ENCODE data around the gene NAPB.

The NAPB gene

GRCh38 chr20:23404196-23404595 lies 17.1 kb downstream of the NAPB start:
- no peak for DNase-seq

- no peak for DNase-seq
Measured at GRCh38 chr20:23403751-23404150, 17.5 kb downstream of the NAPB start.

DNA sequence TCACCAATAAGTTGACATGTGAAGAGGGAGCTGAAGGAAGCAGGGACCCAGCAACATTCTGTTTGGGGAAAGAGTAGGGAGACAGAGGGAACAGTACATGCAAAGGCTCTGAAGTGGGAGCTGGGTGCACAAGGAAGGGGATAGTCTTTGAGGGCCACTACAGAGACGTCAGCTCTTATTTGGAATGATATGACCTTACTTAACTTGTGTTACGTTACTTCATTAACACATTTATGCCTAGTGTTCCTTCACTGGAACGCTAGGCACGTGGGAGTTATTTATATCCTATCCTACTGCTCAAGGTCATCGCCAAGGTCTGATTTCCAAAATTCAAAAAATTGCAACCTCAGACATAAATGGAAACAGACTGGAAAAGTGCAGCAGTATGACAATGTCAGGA lies 20.2 kb downstream of the NAPB start:
- DNase-seq = no peak

DNA sequence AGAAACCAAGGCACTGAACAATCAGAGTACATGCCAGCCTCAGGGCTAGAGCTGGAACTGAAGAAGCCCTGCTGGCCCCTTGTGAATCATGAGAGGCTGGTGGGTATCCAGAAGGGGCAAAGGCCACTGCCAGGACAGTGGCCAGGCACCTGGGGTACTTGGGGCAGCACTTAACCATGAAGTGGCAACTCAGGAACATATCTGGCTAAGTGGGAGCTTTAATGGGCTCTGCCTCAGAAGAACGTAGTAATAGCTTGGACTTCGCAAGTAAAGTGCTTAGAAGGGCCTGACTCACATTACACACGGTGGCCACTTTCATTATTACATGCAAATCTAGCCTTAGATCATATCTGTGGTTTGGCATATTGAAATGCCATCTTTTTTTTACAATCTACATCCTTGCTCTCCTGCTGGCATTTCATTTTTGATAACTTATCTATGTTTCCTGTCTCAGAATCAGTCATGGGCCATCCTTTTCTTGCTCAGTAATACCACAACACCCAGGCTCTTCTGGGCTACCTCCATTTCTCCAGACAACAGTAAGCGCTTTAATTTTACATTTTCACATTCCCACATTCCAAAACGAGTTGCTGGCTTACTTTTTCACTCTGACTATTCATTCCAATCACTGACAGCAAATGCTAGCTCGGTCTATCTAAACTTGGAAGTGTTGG lies 21.6 kb downstream of the NAPB start:
- DNase-seq = peak in 1 of 5 experiments; percentile 89

DNA sequence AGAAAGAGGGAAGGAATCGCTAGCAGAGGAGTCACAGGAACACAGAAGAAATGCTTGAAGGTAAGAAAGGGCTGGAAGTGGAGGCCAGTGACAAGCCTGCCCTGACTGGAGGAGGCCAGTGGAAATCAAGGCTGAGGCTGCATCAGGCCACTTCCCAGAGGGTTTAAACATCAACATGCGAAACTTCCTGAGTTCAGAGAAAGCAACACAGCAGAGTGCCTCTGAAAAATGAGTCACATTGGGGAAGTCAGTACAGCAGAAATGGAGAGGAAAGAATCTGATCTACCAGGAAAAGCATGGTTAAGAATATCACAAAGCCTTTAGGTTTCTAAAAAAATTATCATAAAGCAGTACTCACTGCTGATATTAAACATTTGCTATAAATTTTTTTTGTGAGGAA lies 23.3 kb downstream of the NAPB start:
- no peak for DNase-seq

DNA sequence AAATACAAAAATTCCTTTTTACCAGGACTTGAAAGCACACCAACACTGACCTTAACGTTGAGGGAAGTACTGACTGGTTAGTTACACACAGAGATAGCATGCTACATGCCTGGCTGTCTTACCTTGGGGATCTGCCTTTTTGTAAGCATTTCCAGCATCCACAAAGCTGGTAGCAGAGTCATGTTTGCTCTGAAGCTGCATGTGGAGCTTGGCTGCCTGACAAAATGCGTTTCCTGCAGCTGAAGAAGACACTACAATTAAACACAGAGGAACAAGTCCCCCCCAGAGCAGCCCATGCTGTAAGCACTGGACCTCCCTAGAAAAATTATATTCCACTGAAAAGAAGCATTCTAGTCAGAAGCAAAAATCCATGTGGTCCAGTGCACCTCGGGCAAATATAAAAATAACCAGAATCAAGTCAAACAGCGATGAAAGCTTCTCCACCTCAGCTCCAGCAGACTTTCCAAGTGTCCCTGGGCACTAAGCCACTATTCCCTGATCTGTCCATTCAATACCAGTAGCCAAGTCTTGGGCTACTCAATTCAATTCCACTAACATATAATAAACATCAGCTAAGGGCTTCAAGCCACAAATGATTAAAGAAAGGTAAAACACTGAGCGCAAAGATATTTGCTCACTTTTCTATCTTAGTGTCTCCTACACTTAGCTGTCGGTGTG lies 24.2 kb downstream of the NAPB start:
- no peak for DNase-seq

GRCh38 chr20:23393996-23394775 lies 27.1 kb downstream of the NAPB start:
- no peak for DNase-seq

DNA sequence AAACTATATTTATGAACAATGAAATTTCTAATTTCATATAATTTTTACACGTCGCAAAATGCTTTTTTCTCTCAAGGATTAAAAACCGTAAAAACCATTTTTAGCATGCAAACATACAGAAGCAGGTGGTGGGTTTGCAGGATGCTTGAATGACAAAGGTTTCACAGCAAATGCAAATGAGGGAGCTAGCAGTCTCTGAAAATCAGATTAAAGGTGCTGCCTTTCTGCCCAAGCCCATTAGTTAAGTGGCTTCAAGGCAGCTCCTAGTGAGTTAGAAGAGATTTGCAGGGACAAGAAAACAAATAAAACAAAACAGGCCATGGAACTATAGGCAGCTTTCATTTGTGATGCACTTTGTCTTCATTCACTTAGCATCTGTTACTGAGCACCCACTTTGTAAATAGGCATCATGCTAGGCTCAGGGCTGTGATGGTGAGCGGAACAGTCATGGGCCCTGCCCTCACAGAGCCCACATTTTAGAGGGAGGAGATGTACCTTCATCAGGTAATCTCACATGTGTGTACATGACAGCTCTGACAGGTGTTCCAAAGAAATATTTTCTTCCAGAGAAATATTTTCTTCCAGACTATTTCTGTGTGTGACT lies 29.5 kb downstream of the NAPB start:
- no peak for DNase-seq

GRCh38 chr20:23390091-23390774 lies 31.1 kb downstream of the NAPB start:
- no peak for DNase-seq

DNA sequence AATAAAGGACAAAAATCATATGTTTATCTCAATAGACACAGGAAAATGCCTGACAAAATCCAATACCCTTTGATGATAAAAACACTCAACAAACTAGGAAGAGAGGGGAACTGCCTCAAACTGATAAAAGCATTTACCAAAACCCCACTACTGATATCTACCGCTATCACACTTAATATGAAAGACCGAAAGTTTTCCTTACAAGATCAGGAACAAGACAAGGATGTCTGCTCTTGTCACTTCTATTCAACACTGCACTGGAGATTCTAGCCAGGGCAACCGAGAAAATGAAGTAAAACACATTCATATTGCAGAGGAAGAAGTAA lies 34.2 kb downstream of the NAPB start:
- no peak for DNase-seq

- DNase-seq = no peak
Measured at GRCh38 chr20:23386304-23387117, 34.8 kb downstream of the NAPB start.

GRCh38 chr20:23381876-23382275 lies 39.4 kb downstream of the NAPB start:
- no peak for DNase-seq

GRCh38 chr20:23379772-23380171 lies 41.5 kb downstream of the NAPB start:
- no peak for DNase-seq

DNA sequence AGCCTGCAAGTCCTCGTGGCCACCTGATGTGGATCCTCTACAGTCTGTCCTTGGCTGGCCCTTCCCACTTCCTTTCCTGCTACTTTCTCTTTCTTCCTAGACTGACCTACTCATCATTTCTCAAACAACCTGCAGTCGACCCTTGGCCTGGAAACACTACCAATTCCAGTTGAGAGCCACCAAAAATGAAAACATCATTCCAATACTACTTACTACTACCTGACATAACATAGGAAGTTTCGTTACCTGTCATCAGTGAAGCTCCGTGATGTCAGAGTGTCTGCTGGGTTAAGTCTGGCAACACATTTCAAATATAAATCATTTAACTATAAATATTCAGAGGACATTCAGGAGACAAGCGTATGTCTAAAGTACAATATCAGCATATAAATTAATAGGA lies 45.5 kb downstream of the NAPB start:
- no peak for DNase-seq

GRCh38 chr20:23374441-23374840 lies 46.8 kb downstream of the NAPB start:
- DNase-seq = no peak

DNA sequence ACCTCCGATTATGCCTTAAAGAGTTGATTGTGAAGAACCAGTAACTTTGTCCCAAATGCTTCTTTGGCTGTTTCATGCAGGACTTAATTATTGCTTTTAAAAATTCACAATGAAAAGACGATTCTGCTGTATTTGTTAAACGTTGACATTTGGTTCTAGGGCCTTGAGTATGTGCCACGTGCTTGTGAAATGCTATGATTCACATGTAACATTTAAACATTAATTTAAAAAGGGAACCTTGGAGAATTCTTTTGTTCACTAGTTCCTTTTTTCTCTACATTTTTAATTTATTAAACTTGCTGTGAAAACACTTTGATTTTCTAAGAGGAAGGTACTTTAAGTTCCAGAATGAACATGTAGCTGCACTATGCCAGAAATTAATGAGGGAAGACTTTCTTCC lies 49.8 kb downstream of the NAPB start:
- DNase-seq = no peak

DNA sequence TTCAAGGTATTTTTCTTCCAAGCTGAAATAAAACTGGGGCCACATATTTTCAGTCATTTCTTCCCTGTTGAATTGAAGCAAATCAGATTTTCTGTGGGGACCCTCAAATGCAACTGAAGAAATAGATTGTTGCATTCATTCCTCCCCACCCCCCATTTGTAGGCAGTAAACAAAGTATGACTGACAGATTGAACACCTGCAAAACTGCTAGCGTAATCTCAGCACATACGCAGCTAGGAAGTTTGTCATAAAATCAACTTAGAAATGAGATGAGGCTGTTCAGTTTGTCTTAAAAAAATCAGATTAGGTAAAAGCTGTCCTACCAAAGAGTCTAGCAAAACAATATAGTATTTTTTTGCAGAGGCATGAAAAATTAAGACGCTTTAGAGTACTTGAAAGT lies 50.4 kb downstream of the NAPB start:
- DNase-seq = no peak

DNA sequence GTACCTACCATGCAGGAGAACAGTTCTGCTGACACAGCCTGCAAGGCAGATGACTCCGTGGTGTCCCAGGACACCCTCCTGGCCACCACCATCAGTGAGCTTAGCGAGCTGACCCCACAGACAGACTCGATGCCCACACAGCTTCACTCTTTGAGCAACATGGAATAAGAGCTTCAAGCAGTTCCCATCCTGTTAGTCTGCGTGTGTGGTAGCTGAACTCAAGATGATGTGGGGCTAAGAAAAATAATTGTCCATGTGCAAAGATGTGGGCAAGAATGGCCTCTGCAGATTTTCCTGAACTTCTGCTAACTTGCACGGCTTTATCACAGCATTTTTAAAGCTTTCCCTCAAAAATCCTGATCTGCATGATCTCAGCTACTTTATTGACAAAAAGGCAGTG lies 51.0 kb downstream of the NAPB start:
- no peak for DNase-seq

DNA sequence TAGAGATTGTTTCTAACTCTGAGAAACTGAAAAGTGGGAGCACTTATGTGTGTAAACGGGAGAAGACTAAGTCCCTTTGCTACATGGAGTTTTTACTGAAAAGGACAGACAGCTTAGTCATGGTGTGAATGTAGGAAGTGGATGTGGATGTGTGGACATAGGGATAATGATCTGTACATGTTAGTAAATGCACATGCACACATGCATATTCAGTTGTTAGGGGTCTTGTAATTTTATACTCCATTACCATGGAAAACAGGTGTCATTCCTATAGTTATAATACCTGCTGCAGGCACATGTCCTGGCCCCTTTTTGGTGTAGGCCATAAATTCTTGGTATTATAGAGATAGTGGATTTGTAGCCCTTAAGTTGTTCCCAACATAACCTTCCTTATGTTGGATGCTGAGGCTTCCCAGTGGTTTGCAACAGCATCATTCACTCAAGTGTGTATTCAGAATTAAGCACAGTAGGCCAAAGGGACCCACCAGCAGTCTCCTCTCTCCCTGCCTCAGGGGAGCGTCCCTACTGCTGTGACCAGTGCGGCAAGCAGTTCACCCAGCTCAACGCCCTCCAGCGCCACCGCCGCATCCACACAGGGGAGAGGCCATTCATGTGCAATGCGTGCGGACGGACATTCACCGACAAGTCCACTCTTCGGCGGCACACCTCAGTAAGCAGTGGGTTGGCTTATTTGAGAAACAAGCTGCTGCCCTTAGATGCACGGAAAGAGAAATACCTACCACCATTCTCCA lies 52.0 kb downstream of the NAPB start:
- DNase-seq = no peak

GRCh38 chr20:23368316-23369071 lies 52.8 kb downstream of the NAPB start:
- DNase-seq = no peak

DNA sequence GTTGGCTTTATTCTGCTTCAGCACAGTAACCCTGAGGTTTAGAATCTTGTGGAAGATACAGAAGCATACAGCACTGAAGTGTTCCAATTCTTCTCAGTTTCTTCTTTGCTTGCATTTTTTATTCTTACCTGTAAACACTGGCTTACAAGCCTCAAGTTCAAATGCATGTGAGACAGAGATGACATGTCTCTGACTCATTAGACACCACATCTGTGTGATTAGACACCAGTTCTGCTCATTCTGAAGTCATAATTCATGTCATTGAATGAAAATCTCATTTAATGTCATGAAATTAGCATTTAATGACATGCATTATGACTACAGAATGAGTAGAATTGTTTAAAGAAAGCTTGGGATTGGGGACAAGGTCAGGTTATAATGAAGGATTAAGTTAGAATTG lies 53.5 kb downstream of the NAPB start:
- DNase-seq = no peak

All from T-helper 2 cell (primary cell).